Measurements from ENCODE around the gene CDC45.
"Not testable (repeated sequence)": the region's sequence is repeated elsewhere in the genome, so short reads cannot be mapped to it uniquely, and the experiment has no call there.

Gene CDC45

DNA sequence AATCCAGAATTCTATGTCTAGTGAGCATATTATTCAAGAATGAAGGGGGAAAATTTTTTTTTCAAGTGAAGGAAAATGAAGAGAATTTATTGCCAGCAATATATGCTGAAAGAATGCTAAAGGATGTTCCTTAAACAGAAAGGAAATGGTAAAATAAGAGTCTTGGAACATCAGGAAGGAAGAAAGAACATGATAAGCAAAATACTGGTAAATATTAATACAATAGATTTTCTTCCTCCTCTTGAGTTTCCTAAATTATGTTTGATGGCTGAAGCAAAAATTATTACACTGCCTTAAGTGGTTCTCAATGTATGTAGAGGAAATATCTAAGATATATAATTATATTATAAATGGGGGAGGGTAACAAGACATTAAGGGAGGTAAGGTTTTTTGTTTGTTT, 54.1 kb downstream of the CDC45 start:
- DNase-seq, result no peak

DNA sequence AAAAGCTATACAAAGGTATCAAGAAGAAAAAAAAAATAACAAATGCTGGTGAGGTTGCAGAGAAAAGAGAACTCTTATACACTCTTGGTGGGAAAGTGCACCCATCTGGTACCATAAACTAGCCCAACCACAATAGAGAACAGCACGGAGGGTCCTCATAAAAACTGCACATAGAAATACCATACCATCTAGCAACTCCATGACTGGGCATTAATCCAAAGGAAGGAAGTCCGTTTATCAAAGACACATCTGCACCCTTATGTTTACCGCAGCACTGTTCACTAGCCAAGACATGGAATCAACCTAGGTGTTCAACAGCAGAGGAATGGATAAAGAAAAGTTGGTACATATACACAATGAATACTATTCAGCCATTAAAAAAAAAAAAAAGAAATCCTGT, 55.3 kb downstream of the CDC45 start:
- no peak for DNase-seq

DNA sequence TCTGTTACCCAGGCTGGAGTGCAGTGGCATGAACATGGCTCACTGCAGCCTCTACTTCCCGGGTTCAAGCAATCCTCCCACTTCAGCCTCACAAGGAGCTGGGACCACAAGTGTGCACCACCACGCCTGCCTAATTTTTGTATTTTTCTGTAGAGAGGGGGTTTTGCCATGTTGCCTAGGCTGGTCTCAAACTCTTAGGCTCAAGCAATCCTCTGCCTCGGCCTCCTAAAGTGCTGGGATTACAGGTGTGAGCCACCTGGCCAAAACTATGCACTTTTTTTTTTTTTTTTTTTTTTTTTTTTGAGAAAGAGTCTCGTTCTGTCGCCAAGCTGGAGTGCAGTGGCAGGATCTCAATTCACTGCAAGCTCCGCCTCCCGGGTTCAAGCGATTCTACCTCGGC, 56.8 kb downstream of the CDC45 start:
- DNase-seq, result no peak

- DNase-seq, result no peak
These were observed 58.3 kb downstream of the CDC45 start for GRCh38 chr22:19537941-19538488.

DNA sequence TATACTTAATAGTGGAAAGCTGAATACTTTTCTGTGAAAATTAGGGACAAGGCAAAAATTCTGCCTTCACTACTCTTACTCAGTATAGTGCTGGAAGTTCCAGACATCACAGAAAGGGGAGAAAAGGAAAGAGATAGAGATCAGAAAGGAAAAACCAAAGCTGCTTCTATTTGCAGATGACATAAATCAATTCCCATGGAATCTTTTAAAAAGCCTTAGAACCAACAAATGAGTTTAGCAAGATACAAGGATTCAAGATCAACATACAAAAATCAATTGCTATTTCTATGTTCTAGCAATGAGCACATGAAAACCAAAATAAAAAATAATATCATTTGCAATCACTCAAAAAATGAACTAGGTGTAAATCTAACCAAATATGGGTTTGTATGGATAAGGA, 60.7 kb downstream of the CDC45 start:
- no peak for DNase-seq

DNA sequence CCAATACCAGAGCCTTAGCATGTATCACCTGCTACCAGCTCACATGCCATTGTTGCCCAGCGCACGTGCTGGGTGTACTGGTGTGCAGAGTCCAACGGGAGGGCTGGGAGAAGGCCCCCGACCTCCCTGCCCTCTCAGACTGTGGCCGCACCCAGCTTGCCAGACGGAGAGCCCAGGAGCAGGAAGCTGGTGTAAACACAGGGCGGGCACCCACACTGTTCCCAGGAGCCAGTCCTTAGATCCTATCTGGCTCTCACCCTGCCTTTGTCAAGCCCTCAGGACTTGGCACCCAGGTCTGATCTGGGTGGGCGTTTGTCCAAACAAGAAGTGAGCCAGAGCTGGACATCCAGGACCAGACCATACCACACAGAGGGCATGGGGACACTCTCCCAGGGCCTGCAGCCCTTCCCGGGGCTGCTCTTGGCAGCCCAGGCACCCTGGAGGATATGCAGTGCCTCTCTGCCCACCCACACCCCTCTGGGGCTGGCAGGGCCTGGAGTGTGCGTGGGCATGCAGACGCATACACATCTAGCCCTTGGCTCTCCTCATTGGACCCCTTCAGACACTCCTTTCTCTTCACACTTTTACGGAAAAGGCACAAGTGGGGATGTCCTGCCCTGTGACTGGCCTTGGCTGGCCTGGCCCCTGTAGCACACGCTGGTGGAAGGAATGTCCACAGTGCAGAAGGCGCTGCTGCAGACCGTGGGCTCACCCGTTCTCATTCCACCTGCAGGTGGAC, 64.4 kb downstream of the CDC45 start:
- no peak for DNase-seq

- no peak for DNase-seq
These were observed 66.2 kb downstream of the CDC45 start for GRCh38 chr22:19545935-19546207.

- no peak for DNase-seq
These were observed 67.0 kb downstream of the CDC45 start for GRCh38 chr22:19546680-19547079.

- no peak for DNase-seq
These were observed 67.9 kb downstream of the CDC45 start for GRCh38 chr22:19547620-19548019.

GRCh38 chr22:19548427-19548826, 68.7 kb downstream of the CDC45 start:
- DNase-seq, result not testable (repeated sequence)

DNA sequence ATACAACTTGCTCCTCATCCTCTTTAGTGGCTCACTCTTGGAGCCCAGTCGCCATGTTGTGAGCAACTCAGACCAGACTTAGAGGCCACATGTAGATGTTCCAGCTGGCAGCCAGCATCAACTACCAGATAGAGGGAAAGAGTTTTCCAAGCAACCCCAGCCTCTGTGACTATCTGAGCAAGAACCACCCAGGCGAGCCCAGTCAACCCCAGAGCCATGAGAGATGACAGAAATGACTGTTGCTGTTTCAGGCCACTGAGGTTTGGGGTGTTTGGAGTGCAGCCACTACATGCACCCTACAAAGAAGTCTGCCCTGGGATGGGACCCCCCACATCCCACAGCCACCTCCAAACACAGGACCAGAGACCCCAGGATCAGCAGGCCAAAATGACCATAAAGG, 69.2 kb downstream of the CDC45 start:
- no peak for DNase-seq

- DNase-seq, result no peak
These were observed 69.7 kb downstream of the CDC45 start for GRCh38 chr22:19549428-19549827.

DNA sequence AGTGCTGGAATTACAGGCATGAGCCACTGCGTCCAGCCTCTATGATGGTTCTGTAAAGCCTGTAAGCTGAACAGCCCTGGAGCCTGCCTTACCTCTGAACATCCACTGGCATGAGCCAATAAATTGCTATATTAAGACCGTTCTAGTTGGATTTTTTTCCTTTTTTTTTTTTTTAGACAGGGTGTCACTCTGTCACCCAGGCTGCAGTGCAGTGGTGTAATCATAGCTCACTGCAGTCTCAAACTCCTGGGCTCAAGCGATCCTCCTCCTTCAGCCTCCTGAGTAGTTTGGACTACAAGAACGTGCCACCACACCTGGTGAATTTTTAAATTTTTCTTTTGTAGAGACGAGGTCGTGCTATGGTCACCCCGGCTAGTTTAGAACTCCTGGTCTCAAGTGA, 70.7 kb downstream of the CDC45 start:
- DNase-seq, result no peak

DNA sequence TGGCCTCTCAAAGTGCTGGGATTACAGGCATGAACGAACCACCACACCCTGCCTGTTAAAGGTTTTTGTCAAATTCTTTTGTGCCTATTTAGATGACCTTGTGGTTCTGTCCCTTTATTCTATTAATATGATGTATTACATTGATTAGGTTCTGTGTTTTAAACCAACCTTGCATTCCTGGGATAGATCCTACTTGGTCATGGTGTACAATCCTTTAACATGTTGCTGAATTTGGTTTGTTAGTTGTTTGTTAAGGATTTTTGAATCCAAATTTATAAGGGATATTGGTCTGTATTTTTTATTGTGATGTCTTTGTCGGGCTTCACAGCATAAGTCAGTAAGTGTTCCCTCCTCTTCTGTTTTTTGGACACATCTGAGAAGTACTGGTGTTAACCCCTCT, 73.5 kb downstream of the CDC45 start:
- no peak for DNase-seq

- no peak for DNase-seq
These were observed 75.2 kb downstream of the CDC45 start for GRCh38 chr22:19554834-19555404.

DNA sequence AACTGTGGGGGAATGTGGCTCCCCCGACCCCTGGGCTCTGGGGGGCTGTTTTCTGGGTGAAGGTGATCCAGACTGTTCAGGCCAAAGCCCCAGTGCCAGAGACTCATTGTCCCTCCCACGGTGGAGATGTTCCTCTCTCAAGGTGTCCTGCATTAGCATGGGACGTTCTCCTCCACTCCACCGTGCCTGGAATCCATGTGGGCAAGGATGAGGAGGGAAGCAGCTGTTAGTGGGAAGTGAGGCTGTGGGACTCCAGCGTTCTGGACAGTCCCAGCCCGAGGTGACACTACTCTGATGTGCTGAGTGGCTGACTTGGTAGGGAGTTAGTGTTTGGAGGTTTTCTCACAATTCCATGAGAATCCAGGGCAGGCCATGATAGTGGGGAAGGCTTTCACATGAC, 75.9 kb downstream of the CDC45 start:
- DNase-seq, result no peak

- no peak for DNase-seq
These were observed 77.3 kb downstream of the CDC45 start for GRCh38 chr22:19556963-19557545.

DNA sequence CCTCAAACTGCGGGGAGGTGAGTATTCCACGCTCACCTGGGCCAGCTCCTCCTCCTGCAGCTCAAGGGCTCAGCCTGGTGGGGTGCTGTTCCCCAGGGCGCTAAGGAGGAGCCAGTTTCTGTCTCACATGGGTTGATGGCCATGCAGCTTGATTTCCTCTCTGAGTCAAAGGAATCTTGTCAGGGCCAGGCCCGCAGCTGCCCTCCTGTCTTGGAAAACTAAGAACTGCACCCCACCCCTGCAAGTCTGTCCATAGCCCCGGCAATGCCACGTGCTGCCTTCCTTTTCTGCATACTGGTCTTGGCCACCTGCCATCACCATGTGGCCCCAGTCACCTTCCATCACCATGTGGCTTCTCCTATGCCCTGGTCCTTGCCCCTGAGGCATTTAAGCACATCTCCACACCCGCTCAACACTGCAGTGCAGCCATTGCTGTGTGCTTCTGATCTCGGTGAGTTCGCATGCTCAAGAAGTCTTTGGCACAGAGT, 79.6 kb downstream of the CDC45 start:
- no peak for DNase-seq

- DNase-seq, result no peak
These were observed 80.2 kb downstream of the CDC45 start for GRCh38 chr22:19559956-19560355.

DNA sequence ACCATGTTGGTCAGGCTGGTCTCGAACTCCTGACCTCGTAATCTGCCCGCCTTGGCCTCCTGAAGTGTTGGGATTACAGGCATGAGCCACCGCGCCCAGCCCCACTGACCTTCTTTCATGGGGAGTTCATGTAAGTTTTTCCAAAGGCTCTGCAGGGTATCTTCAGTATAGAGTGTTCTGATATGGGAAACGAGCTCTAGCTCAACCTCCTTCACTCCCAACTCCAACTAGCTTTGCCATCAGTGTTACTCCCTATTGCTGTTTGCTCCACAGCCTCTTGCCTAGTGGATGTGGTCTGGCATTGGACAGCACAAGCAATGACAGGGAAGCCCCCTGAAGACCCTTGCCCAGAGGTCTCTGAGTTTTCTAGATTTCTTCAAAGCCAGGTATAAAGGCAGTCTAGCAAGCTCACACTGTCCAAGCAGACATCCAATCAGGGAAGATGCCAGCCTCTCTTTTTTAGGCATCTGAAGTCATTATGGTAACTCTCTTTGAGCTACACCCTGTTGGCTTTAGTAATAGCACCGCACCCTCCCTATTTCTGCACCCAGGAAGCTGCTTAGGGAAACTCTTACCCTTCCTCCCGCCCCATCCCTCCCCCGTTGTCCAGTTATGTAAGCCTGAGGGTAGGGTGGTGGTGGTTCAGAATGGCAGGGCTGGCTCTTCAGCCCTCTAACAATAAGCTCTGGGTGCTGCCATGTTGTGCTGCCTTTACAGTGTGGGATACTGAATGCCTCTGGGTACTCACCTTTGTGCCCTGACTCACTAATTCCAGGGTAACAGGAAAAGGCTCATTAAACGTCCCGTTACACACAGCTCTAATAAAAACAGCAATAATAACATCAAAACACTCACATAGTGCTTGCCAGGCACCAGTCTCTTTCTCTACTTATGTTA, 85.9 kb downstream of the CDC45 start:
- no peak for DNase-seq

GRCh38 chr22:19566279-19567156, 86.8 kb downstream of the CDC45 start:
- DNase-seq, result no peak
